PFSK-1 (cell line): Measurements from ENCODE around the gene MEN1.

Source experiments
- POLR2AphosphoS5 ChIP-seq: IDR thresholded peaks from 2 replicates; pipeline ENCODE4 v1.6.1; 2012; ENCODE audit warnings: low read depth, mild to moderate bottlenecking, control low read depth, low read length, moderate library complexity
- TF ChIP-seq, protein P1 (sequence below), 2 experiments: IDR thresholded peaks; 2 replicates each; pipeline versions ENCODE4 v1.6.1 to v1.8.0; 2011 to 2012; ENCODE audit warnings: low read depth in 2 of 2, low read length in 2 of 2, control low read depth in 1 of 2, inconsistent platforms in 1 of 2, mild to moderate bottlenecking in 1 of 2, moderate library complexity in 1 of 2; ENCODE audit not compliant: insufficient read depth in 1 of 2

DNA sequence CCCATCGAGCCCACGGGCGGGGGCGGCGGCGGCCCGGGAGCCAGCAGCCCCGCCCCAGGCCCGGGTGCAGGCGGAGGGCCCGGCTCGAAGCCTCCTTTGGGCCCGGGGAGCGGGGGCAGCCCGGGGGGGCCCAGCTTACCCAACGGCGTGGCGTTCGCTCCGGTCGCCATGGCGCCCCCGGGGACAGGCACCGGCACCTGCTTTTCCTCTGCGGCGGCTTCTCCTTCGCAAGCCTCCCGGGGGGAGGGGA lies 32.2 kb downstream of the MEN1 start:
- TF ChIP-seq POLR2AphosphoS5 = no peak
- TF ChIP-seq, protein P1, sequence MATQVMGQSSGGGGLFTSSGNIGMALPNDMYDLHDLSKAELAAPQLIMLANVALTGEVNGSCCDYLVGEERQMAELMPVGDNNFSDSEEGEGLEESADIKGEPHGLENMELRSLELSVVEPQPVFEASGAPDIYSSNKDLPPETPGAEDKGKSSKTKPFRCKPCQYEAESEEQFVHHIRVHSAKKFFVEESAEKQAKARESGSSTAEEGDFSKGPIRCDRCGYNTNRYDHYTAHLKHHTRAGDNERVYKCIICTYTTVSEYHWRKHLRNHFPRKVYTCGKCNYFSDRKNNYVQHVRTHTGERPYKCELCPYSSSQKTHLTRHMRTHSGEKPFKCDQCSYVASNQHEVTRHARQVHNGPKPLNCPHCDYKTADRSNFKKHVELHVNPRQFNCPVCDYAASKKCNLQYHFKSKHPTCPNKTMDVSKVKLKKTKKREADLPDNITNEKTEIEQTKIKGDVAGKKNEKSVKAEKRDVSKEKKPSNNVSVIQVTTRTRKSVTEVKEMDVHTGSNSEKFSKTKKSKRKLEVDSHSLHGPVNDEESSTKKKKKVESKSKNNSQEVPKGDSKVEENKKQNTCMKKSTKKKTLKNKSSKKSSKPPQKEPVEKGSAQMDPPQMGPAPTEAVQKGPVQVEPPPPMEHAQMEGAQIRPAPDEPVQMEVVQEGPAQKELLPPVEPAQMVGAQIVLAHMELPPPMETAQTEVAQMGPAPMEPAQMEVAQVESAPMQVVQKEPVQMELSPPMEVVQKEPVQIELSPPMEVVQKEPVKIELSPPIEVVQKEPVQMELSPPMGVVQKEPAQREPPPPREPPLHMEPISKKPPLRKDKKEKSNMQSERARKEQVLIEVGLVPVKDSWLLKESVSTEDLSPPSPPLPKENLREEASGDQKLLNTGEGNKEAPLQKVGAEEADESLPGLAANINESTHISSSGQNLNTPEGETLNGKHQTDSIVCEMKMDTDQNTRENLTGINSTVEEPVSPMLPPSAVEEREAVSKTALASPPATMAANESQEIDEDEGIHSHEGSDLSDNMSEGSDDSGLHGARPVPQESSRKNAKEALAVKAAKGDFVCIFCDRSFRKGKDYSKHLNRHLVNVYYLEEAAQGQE (IDR thresholded peaks at IDR 0.05; ENCODE audit: insufficient read depth in 1 of 2, low read depth in 2 of 2, low read length in 2 of 2) = no peak
